GM18870 (cell line): ENCODE measurements around the gene SLC7A6.

ENCODE experiments used
- ATAC-seq: cut with Tn5 transposase; IDR thresholded peaks from one replicate; pipeline ENCODE4 v1.9.1; 2021; ENCODE audit warnings: moderate library complexity; ENCODE audit not compliant: unreplicated experiment

SLC7A6 gene

GRCh38 chr16:68253721-68254120 lies 10.6 kb upstream of the SLC7A6 start:
- ATAC-seq = no peak

- no peak for ATAC-seq
These were observed 8.6 kb upstream of the SLC7A6 start for GRCh38 chr16:68255712-68256111.

- no peak for ATAC-seq
These were observed 6.9 kb upstream of the SLC7A6 start for GRCh38 chr16:68257251-68257905.

GRCh38 chr16:68257906-68258800 lies 6.2 kb upstream of the SLC7A6 start:
- ATAC-seq = no peak

- ATAC-seq = no peak
These were observed 5.1 kb upstream of the SLC7A6 start for GRCh38 chr16:68259007-68259825.

GRCh38 chr16:68263559-68264127 lies 683 bp upstream of the SLC7A6 start:
- peak; percentile 12 for ATAC-seq

- peak; percentile 20 for ATAC-seq
These were observed 973 bp downstream of the SLC7A6 start for GRCh38 chr16:68265078-68265920.

GRCh38 chr16:68267612-68268405 lies 3.5 kb downstream of the SLC7A6 start:
- no peak for ATAC-seq

GRCh38 chr16:68269793-68270192 lies 5.5 kb downstream of the SLC7A6 start:
- no peak for ATAC-seq

GRCh38 chr16:68270353-68270752 lies 6.0 kb downstream of the SLC7A6 start:
- ATAC-seq = no peak

- ATAC-seq = no peak
These were observed 8.3 kb downstream of the SLC7A6 start for GRCh38 chr16:68272507-68273209.

- no peak for ATAC-seq
These were observed 9.1 kb downstream of the SLC7A6 start for GRCh38 chr16:68273459-68273858.

GRCh38 chr16:68273896-68274295 lies 9.6 kb downstream of the SLC7A6 start:
- ATAC-seq = no peak

GRCh38 chr16:68274441-68274840 lies 10.1 kb downstream of the SLC7A6 start:
- no peak for ATAC-seq

- peak; percentile 72 for ATAC-seq
These were observed 11.4 kb downstream of the SLC7A6 start for GRCh38 chr16:68275611-68276191.

GRCh38 chr16:68276223-68276622 lies 11.9 kb downstream of the SLC7A6 start:
- ATAC-seq = peak; percentile 7

GRCh38 chr16:68279726-68280558 lies 15.6 kb downstream of the SLC7A6 start:
- no peak for ATAC-seq
